HG03378 (cell line): ENCODE measurements around the gene CD300LB.

Experiments
- ATAC-seq: cut with Tn5 transposase; IDR thresholded peaks from one replicate; pipeline ENCODE4 v1.9.1; 2021; ENCODE audit warnings: mild to moderate bottlenecking, moderate library complexity; ENCODE audit not compliant: unreplicated experiment

Gene CD300LB

GRCh38 chr17:74550602-74551001 is 19.3 kb upstream of the CD300LB start:
- no peak for ATAC-seq

- ATAC-seq: no peak
These were observed 18.1 kb upstream of the CD300LB start for GRCh38 chr17:74549343-74549742.

GRCh38 chr17:74547736-74548135 is 16.5 kb upstream of the CD300LB start:
- no peak for ATAC-seq

- ATAC-seq: no peak
These were observed 16.0 kb upstream of the CD300LB start for GRCh38 chr17:74547264-74547663.

- ATAC-seq: no peak
These were observed 15.3 kb upstream of the CD300LB start for GRCh38 chr17:74546586-74546985.

- ATAC-seq: no peak
These were observed 14.6 kb upstream of the CD300LB start, which contains the start of gene CD300C for GRCh38 chr17:74545843-74546230. Gene CD300C (minus strand): TSS chr17:74546115. CDS start chr17:74545782, 333 bp downstream.

GRCh38 chr17:74544991-74545842 is 13.9 kb upstream of the CD300LB start:
- ATAC-seq: no peak

GRCh38 chr17:74543891-74544760 is 12.9 kb upstream of the CD300LB start:
- ATAC-seq: no peak

GRCh38 chr17:74543406-74543805 is 12.1 kb upstream of the CD300LB start:
- ATAC-seq: no peak

GRCh38 chr17:74542727-74543383 is 11.6 kb upstream of the CD300LB start:
- no peak for ATAC-seq

GRCh38 chr17:74542166-74542565 is 10.9 kb upstream of the CD300LB start:
- ATAC-seq: no peak

GRCh38 chr17:74541176-74542111 is 10.2 kb upstream of the CD300LB start:
- ATAC-seq: no peak

GRCh38 chr17:74539281-74539820 is 8.1 kb upstream of the CD300LB start:
- no peak for ATAC-seq

- no peak for ATAC-seq
These were observed 5.6 kb upstream of the CD300LB start for GRCh38 chr17:74536890-74537289.

GRCh38 chr17:74532115-74532514 is 840 bp upstream of the CD300LB start:
- no peak for ATAC-seq

- ATAC-seq: no peak
These were observed 484 bp downstream of the CD300LB start for GRCh38 chr17:74530831-74531150.

GRCh38 chr17:74529243-74529642 is 2.0 kb downstream of the CD300LB start:
- ATAC-seq: no peak

- peak; percentile 91 for ATAC-seq
These were observed 2.6 kb downstream of the CD300LB start for GRCh38 chr17:74528491-74529199.

GRCh38 chr17:74527756-74528155 is 3.5 kb downstream of the CD300LB start:
- no peak for ATAC-seq
